Measurements from ENCODE around the gene RAMP3.
A peak's percentile ranks its signal among the peaks of the same experiment; 100 is the strongest.
"Not testable (repeated sequence)": the region's sequence is repeated elsewhere in the genome, so short reads cannot be mapped to it uniquely, and the experiment has no call there.

Gene RAMP3

GRCh38 chr7:45132708-45133320, 24.8 kb upstream of the RAMP3 start:
- no peak for DNase-seq

- no peak for DNase-seq
Observed at GRCh38 chr7:45133352-45133751, 24.2 kb upstream of the RAMP3 start.

GRCh38 chr7:45133877-45134276, 23.7 kb upstream of the RAMP3 start:
- DNase-seq: no peak

- peak; percentile 60 for DNase-seq
Observed at GRCh38 chr7:45136106-45137060, 21.2 kb upstream of the RAMP3 start.

- DNase-seq: no peak
Observed at GRCh38 chr7:45138433-45139267, 18.9 kb upstream of the RAMP3 start.

- DNase-seq: no peak
Observed at GRCh38 chr7:45140827-45141226, 16.8 kb upstream of the RAMP3 start.

- no peak for DNase-seq
Observed at GRCh38 chr7:45143616-45144015, 14.0 kb upstream of the RAMP3 start.

GRCh38 chr7:45145881-45146280, 11.7 kb upstream of the RAMP3 start:
- no peak for DNase-seq

GRCh38 chr7:45146531-45147379, 10.8 kb upstream of the RAMP3 start:
- no peak for DNase-seq

GRCh38 chr7:45147858-45148652, 9.5 kb upstream of the RAMP3 start:
- no peak for DNase-seq

- no peak for DNase-seq
Observed at GRCh38 chr7:45148653-45148973, 9.0 kb upstream of the RAMP3 start.

- no peak for DNase-seq
Observed at GRCh38 chr7:45149606-45150005, 8.0 kb upstream of the RAMP3 start.

GRCh38 chr7:45150199-45150598, 7.4 kb upstream of the RAMP3 start:
- DNase-seq: no peak

- no peak for DNase-seq
Observed at GRCh38 chr7:45151131-45151684, 6.4 kb upstream of the RAMP3 start.

- no peak for DNase-seq
Observed at GRCh38 chr7:45151967-45152366, 5.6 kb upstream of the RAMP3 start.

GRCh38 chr7:45153233-45153632, 4.4 kb upstream of the RAMP3 start:
- DNase-seq: no peak

- DNase-seq: not testable (repeated sequence)
Observed at GRCh38 chr7:45153861-45154260, 3.7 kb upstream of the RAMP3 start.

- no peak for DNase-seq
Observed at GRCh38 chr7:45155357-45155900, 2.2 kb upstream of the RAMP3 start.

GRCh38 chr7:45155941-45156340, 1.6 kb upstream of the RAMP3 start:
- no peak for DNase-seq

- DNase-seq: no peak
Observed at GRCh38 chr7:45156516-45157272, 897 bp upstream of the RAMP3 start.
